GM19240 (cell line): Measurements from ENCODE around the gene CDC42SE2.
"Not testable (repeated sequence)": the region's sequence is repeated elsewhere in the genome, so short reads cannot be mapped to it uniquely, and the experiment has no call there.

Source experiments
- DNase-seq: peaks from one replicate; pipeline ENCODE4 v3.0.0; 2011; ENCODE audit warnings: low spot score; ENCODE audit not compliant: insufficient read length

CDC42SE2 gene

GRCh38 chr5:131389096-131389868 lies 125.4 kb downstream of the CDC42SE2 start:
- no peak for DNase-seq

GRCh38 chr5:131389869-131390265 lies 126.0 kb downstream of the CDC42SE2 start:
- no peak for DNase-seq

- no peak for DNase-seq
Measured at GRCh38 chr5:131392466-131393095, 128.7 kb downstream of the CDC42SE2 start.

GRCh38 chr5:131393498-131393968 lies 129.7 kb downstream of the CDC42SE2 start:
- DNase-seq: no peak

GRCh38 chr5:131394128-131394527 lies 130.3 kb downstream of the CDC42SE2 start:
- no peak for DNase-seq

- no peak for DNase-seq
Measured at GRCh38 chr5:131396015-131396414, 132.2 kb downstream of the CDC42SE2 start.

GRCh38 chr5:131396630-131397273 lies 132.9 kb downstream of the CDC42SE2 start:
- no peak for DNase-seq

GRCh38 chr5:131399007-131399406 lies 135.2 kb downstream of the CDC42SE2 start:
- not testable (repeated sequence) for DNase-seq

- no peak for DNase-seq
Measured at GRCh38 chr5:131400585-131400984, 136.7 kb downstream of the CDC42SE2 start.

- DNase-seq: no peak
Measured at GRCh38 chr5:131405674-131406073, 141.8 kb downstream of the CDC42SE2 start.

GRCh38 chr5:131406076-131406475 lies 142.2 kb downstream of the CDC42SE2 start:
- no peak for DNase-seq

GRCh38 chr5:131406975-131407638 lies 143.3 kb downstream of the CDC42SE2 start:
- no peak for DNase-seq

GRCh38 chr5:131413605-131414559 lies 150.0 kb downstream of the CDC42SE2 start:
- DNase-seq: peak; percentile 11

GRCh38 chr5:131416729-131417128 lies 152.9 kb downstream of the CDC42SE2 start:
- DNase-seq: peak; percentile 8

- peak; percentile 11 for DNase-seq
Measured at GRCh38 chr5:131417240-131417869, 153.5 kb downstream of the CDC42SE2 start.

- DNase-seq: no peak
Measured at GRCh38 chr5:131418846-131419245, 155.0 kb downstream of the CDC42SE2 start.

- no peak for DNase-seq
Measured at GRCh38 chr5:131419877-131420276, 156.0 kb downstream of the CDC42SE2 start.

GRCh38 chr5:131423056-131423455 lies 159.2 kb downstream of the CDC42SE2 start:
- no peak for DNase-seq

- no peak for DNase-seq
Measured at GRCh38 chr5:131426011-131426410, 162.2 kb downstream of the CDC42SE2 start.

GRCh38 chr5:131430794-131431193 lies 166.9 kb downstream of the CDC42SE2 start:
- no peak for DNase-seq
